ENCODE data around the gene TSTD2.
"Not testable (repeated sequence)": the region's sequence is repeated elsewhere in the genome, so short reads cannot be mapped to it uniquely, and the experiment has no call there.

TSTD2 gene

DNA sequence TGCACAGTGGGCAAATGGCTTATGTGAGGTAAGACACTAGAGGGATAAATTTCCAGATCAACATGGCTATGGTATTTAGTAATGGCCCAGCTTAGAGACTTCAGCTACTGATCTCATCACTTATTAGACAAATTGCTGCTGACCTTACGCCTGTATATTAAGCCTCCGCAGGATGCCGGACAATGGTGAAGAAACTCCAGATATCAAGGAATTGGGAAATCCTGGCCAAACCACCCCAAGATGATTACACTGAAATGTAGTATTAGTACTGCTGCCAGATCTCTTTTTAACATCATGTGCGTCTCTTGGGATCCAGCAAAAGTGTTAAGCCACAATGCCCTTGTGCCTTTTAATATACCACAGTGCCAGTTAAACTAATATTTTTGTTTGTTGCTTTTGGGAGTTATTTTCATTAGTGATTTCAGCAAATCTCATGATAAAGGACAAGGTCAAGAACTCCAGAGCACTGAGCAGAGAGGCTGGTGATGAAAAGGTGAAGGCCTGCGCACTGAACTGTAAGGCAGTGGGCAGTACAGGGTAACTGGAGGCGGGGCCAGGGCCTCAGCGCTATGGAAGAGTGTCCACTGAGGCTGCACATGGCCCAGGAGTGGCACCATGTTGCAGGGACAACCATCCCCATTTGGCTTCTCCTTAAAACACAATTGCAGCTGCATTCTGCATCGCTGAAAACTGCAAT lies 32.5 kb downstream of the TSTD2 start:
- Histone ChIP-seq H3K4me1 (ENCODE audit: insufficient read depth, low read length) (no peaks in the 10 kb centered on the region), H3K9ac (ENCODE audit: low read depth, low read length) (no peak overlapping the region), H3K27ac (ENCODE audit: low read length) (no peak overlapping the region), H3K9me3 (ENCODE audit: insufficient read depth, low read depth, low read length) (no peaks in the 10 kb centered on the region), H3K36me3 (ENCODE audit: insufficient read depth, low read depth, low read length) (peaks cover 62% of the 10 kb centered on the region), H3K27me3 (ENCODE audit: insufficient read depth, low read length) (no peaks in the 10 kb centered on the region), H3K4me3 (ENCODE audit: low read length) (no peak overlapping the region)

DNA sequence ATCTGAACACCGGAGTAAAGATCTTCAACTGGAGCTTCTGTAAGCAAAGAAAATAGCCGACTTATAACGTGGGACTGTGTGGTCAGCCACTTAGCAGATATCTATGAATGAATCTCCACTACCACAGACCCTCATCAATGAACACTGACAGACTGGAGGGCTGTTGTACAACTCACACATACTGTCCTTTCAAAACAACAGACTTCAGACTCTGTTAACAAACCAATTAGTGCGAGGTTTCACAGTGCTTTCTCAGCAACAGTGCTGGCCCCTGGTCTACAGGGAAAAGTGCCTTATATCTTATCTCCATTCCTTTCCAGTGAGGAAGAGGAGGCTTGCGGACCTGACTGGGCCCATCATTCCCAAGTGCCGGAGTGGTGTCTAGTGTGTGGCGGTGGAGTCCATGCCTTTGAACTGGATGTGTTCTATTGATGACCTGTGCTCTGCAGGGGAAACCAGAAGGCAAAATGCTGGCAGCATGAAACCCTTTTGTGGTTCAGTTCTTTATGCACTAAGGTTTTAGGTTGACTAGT lies 33.8 kb downstream of the TSTD2 start:
- Histone ChIP-seq H3K9ac (ENCODE audit: low read depth, low read length) (no peak overlapping the region), H3K27ac (ENCODE audit: low read length) (no peak overlapping the region), H3K36me3 (ENCODE audit: insufficient read depth, low read depth, low read length) (peaks cover 49% of the 10 kb centered on the region), H3K4me1 (ENCODE audit: insufficient read depth, low read length) (no peaks in the 10 kb centered on the region), H3K4me3 (ENCODE audit: low read length) (no peak overlapping the region), H3K9me3 (ENCODE audit: insufficient read depth, low read depth, low read length) (no peaks in the 10 kb centered on the region), H3K27me3 (ENCODE audit: insufficient read depth, low read length) (no peaks in the 10 kb centered on the region)

DNA sequence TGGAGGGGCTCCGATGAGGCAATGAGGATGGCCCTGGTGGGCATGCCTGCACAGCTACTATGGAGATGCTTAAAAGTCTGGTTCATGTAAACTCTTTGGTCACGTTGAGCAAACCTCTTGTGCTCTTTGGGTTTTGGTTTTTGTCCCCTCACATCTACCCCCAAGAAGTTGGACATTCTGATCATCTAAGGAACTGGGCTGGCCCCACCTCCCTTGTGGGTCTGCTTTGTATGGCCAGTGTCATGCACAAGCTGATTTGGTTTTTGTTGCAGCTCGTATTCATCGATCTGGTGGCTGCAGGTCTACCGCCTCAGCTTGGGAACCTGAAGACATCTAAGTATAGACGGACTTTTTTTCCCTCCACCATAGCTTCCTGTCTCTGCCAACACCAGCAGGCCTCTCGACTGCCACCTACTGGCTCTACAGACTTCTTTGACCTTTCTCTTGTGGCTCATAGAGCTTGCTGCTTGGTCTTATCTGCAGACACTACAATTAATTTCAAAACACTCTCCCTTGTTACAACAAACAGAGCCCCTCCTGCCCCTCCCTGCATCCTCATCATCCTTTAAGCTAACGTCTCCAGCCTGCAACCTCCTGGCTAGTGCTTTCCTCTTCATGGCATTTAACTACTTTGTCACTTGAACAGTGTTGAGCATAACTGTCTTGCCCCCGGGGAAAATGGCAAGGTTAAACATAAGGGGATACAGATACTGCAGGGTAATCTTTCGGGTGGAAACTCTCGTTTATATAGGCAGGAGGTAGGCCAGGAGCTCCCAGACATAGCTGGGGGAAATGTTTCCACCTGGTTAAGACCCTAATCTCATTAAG lies 34.5 kb downstream of the TSTD2 start:
- Histone ChIP-seq H3K4me3 (ENCODE audit: low read length) (no peak overlapping the region), H3K27me3 (ENCODE audit: insufficient read depth, low read length) (no peaks in the 10 kb centered on the region), H3K4me1 (ENCODE audit: insufficient read depth, low read length) (no peaks in the 10 kb centered on the region), H3K9me3 (ENCODE audit: insufficient read depth, low read depth, low read length) (no peaks in the 10 kb centered on the region), H3K9ac (ENCODE audit: low read depth, low read length) (no peak overlapping the region), H3K36me3 (ENCODE audit: insufficient read depth, low read depth, low read length) (peaks cover 42% of the 10 kb centered on the region), H3K27ac (ENCODE audit: low read length) (no peak overlapping the region)

DNA sequence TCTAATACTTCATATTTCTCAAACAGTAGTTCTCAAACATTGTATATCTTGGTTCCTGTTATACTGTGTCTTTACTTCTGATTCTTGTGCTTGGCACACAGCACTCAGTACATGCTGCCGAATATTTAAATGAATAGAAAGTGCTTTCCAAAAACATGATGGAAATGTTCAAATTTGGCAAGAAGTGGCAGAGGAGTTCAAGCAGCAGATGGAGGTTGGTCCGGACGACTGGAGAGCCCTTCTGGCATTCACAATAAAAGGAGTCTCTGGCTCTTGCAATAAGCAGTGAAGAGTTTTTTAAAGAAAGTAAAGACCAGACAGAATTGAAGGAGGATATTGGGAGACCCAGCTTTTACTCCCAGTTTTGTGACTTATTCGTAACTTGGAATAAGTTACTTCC lies 36.3 kb downstream of the TSTD2 start:
- no peak overlapping the region for H3K9ac ChIP-seq (ENCODE audit: low read depth, low read length)
- peaks cover 25% of the 10 kb centered on the region for H3K36me3 ChIP-seq (ENCODE audit: insufficient read depth, low read depth, low read length)
- no peak overlapping the region for H3K4me3 ChIP-seq (ENCODE audit: low read length)
- H3K27ac ChIP-seq (ENCODE audit: low read length), result no peak overlapping the region
- H3K4me1 ChIP-seq (ENCODE audit: insufficient read depth, low read length), result no peaks in the 10 kb centered on the region
- H3K9me3 ChIP-seq (ENCODE audit: insufficient read depth, low read depth, low read length), result no peaks in the 10 kb centered on the region
- no peaks in the 10 kb centered on the region for H3K27me3 ChIP-seq (ENCODE audit: insufficient read depth, low read length)

DNA sequence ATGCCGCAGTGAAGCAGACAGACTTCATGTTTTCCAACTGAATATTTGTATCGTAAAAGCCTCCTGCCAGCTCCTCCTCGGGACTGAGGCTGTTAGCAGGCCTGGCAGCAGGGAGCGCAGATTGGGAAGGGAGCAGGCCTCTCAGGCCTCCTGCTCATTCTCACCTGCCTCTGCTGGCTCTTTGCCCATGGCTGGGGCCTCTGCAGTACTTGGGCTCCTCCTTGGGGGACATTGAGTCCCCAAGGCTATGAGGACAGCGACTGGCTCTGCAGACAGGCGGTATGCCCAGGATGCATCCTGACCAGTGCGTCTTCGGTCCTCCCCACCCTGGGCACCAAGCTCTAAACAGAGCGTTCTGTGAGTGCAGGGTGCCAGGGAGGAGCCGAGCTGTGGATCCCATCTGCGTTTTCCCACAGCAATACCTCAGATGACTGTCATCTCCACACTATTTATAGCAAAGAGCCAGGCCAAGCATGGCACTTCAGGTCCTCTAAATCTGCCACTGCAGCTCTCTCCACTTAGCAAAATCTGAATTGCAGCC lies 38.7 kb downstream of the TSTD2 start:
- peaks cover under 1% of the 10 kb centered on the region; the same call in 1 of the 2 replicates for H3K36me3 ChIP-seq (ENCODE audit: insufficient read depth, low read depth, low read length)
- no peak overlapping the region for H3K4me3 ChIP-seq (ENCODE audit: low read length)
- no peaks in the 10 kb centered on the region for H3K9me3 ChIP-seq (ENCODE audit: insufficient read depth, low read depth, low read length)
- no peak overlapping the region for H3K9ac ChIP-seq (ENCODE audit: low read depth, low read length)
- H3K27me3 ChIP-seq (ENCODE audit: insufficient read depth, low read length), result no peaks in the 10 kb centered on the region
- H3K27ac ChIP-seq (ENCODE audit: low read length), result no peak overlapping the region
- H3K4me1 ChIP-seq (ENCODE audit: insufficient read depth, low read length), result no peaks in the 10 kb centered on the region

DNA sequence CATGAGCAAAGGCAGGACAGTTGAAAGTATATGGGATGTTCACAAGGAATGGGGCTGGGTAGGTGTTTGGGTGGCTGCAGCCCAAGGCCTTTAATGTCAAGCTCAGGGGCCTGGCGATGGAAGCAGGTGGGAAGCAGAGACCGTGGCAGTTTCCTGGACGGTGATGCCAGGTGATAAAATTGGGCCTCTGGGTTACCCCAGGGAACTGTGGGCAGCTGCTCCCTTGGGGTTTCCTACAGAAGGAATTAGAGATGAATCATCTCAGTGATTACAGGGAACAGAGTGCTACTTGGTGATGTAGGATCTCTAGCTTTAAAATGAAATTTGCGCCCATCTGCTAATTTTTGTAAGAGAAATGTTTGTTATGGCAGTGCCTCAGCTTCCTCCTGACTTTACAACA lies 39.2 kb downstream of the TSTD2 start:
- Histone ChIP-seq H3K4me1 (ENCODE audit: insufficient read depth, low read length) (no peaks in the 10 kb centered on the region), H3K9me3 (ENCODE audit: insufficient read depth, low read depth, low read length) (no peaks in the 10 kb centered on the region), H3K36me3 (ENCODE audit: insufficient read depth, low read depth, low read length) (no peaks in the 10 kb centered on the region), H3K27ac (ENCODE audit: low read length) (no peak overlapping the region), H3K4me3 (ENCODE audit: low read length) (no peak overlapping the region), H3K27me3 (ENCODE audit: insufficient read depth, low read length) (no peaks in the 10 kb centered on the region), H3K9ac (ENCODE audit: low read depth, low read length) (no peak overlapping the region)

DNA sequence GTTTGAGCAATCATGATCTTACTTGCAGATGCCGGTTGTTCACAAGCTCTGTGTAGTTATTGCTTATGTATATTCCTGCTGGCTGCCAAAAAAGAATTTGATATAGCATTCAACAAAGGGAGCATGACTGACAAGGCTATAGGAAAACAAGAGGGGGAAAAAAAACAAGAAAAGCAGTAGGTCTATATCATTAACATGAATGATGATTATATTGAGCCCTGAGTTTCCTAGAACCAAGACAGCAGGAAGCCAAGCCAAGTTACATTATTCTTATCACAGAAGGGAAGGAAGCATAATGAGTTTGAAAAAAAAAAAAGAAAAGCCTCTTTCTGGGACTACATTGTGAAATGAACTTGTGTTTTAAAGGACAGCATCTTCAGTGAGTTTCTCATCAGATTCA lies 41.0 kb downstream of the TSTD2 start:
- Histone ChIP-seq H3K9me3 (ENCODE audit: insufficient read depth, low read depth, low read length) (no peaks in the 10 kb centered on the region), H3K36me3 (ENCODE audit: insufficient read depth, low read depth, low read length) (no peaks in the 10 kb centered on the region), H3K9ac (ENCODE audit: low read depth, low read length) (no peak overlapping the region), H3K4me1 (ENCODE audit: insufficient read depth, low read length) (no peaks in the 10 kb centered on the region), H3K4me3 (ENCODE audit: low read length) (no peak overlapping the region), H3K27ac (ENCODE audit: low read length) (no peak overlapping the region), H3K27me3 (ENCODE audit: insufficient read depth, low read length) (no peaks in the 10 kb centered on the region)

DNA sequence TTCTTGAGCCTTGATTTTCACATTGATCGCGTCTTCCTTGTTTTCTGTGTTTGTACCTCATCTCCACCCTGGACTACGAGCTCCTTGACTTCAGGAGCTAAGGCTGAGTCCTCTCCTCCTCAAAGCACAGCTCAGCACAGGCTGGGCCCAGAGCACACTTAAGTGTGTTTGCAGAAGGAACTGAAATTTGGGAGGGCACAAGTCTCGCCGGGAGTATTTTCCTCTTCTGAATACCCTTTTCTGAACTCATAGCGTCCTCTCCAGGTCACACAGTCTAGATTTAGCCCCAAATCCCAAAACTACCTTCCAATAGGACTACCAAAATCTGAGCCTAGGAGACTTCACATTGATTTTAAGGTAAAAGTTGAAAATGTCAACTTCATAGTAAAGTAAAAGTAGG lies 41.6 kb downstream of the TSTD2 start:
- H3K27me3 ChIP-seq (ENCODE audit: insufficient read depth, low read length), result no peaks in the 10 kb centered on the region
- no peaks in the 10 kb centered on the region for H3K36me3 ChIP-seq (ENCODE audit: insufficient read depth, low read depth, low read length)
- H3K27ac ChIP-seq (ENCODE audit: low read length), result no peak overlapping the region
- no peak overlapping the region for H3K9ac ChIP-seq (ENCODE audit: low read depth, low read length)
- H3K9me3 ChIP-seq (ENCODE audit: insufficient read depth, low read depth, low read length), result no peaks in the 10 kb centered on the region
- no peak overlapping the region for H3K4me3 ChIP-seq (ENCODE audit: low read length)
- no peaks in the 10 kb centered on the region for H3K4me1 ChIP-seq (ENCODE audit: insufficient read depth, low read length)

DNA sequence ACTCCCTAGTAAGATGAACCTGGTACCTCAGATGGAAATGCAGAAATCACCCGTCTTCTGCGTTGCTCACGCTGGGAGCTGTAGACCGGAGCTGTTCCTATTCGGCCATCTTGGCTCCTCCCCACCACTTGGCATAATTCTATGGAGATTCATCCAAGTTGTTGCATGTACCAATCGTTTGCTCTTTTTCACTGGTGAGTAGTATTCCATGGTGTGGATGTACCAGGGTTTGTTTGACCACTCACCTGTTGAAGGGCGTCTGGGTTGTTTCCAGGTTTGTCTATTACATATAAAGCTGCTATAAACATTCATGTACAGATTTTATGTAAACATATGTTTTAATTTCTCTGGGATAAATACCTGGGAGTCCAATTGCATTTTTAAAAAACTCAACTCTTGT lies 46.3 kb downstream of the TSTD2 start:
- H3K36me3 ChIP-seq (ENCODE audit: insufficient read depth, low read depth, low read length); H3K9me3 ChIP-seq (ENCODE audit: insufficient read depth, low read depth, low read length); H3K27ac ChIP-seq (ENCODE audit: low read length); H3K9ac ChIP-seq (ENCODE audit: low read depth, low read length); H3K4me3 ChIP-seq (ENCODE audit: low read length); H3K27me3 ChIP-seq (ENCODE audit: insufficient read depth, low read length); H3K4me1 ChIP-seq (ENCODE audit: insufficient read depth, low read length): not testable (repeated sequence)

DNA sequence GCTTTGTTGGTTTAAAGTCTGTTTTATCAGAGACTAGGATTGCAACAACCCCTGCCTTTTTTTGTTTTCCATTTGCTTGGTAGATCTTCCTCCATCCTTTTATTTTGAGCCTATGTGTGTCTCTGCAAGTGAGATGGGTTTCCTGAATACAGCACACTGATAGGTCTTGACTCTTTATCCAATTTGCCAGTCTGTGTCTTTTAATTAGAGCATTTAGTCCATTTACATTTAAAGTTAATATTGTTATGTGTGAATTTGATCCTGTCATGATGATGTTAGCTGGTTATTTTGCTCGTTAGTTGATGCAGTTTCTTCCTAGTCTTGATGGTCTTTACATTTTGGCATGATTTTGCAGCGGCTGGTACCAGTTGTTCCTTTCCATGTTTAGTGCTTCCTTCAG lies 48.4 kb downstream of the TSTD2 start:
- H3K9me3 ChIP-seq (ENCODE audit: insufficient read depth, low read depth, low read length); H3K36me3 ChIP-seq (ENCODE audit: insufficient read depth, low read depth, low read length); H3K27ac ChIP-seq (ENCODE audit: low read length); H3K27me3 ChIP-seq (ENCODE audit: insufficient read depth, low read length); H3K9ac ChIP-seq (ENCODE audit: low read depth, low read length); H3K4me1 ChIP-seq (ENCODE audit: insufficient read depth, low read length); H3K4me3 ChIP-seq (ENCODE audit: low read length): not testable (repeated sequence)

DNA sequence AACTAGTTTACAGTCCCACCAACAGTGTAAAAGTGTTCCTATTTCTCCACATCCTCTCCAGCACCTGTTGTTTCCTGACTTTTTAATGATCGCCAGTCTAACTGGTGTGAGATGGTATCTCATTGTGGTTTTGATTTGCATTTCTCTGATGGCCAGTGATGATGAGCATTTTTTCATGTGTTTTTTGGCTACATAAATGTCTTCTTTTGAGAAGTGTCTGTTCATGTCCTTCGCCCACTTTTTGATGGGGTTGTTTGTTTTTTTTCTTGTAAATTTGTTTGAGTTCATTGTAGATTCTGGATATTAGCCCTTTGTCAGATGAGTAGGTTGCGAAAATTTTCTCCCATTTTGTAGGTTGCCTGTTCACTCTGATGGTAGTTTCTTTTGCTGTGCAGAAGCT lies 51.6 kb downstream of the TSTD2 start:
- H3K27ac ChIP-seq (ENCODE audit: low read length); H3K4me1 ChIP-seq (ENCODE audit: insufficient read depth, low read length); H3K36me3 ChIP-seq (ENCODE audit: insufficient read depth, low read depth, low read length); H3K27me3 ChIP-seq (ENCODE audit: insufficient read depth, low read length); H3K9me3 ChIP-seq (ENCODE audit: insufficient read depth, low read depth, low read length); H3K9ac ChIP-seq (ENCODE audit: low read depth, low read length); H3K4me3 ChIP-seq (ENCODE audit: low read length): not testable (repeated sequence)

DNA sequence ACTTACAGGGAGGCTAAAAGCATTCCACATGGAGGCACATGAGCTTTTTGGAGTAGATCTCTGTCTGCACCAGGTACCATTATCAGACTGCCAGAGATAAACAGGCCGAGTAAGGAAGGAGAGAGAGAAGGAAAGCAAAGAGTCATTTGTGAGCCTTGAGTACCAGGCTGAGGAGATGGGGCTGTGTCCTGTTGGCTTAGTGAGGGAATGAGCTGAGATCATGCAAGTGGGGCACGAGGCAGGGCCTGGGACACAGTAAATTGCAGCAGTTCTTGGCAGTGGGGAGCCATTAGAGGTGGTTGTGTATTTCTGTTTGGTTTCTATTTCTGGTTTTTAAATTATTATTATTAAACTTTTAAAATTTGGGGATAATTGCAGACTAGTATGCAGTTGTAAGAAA lies 53.3 kb downstream of the TSTD2 start:
- no peaks in the 10 kb centered on the region for H3K27me3 ChIP-seq (ENCODE audit: insufficient read depth, low read length)
- no peak overlapping the region for H3K9ac ChIP-seq (ENCODE audit: low read depth, low read length)
- no peak overlapping the region for H3K4me3 ChIP-seq (ENCODE audit: low read length)
- H3K9me3 ChIP-seq (ENCODE audit: insufficient read depth, low read depth, low read length), result no peaks in the 10 kb centered on the region
- no peaks in the 10 kb centered on the region for H3K4me1 ChIP-seq (ENCODE audit: insufficient read depth, low read length)
- H3K36me3 ChIP-seq (ENCODE audit: insufficient read depth, low read depth, low read length), result no peaks in the 10 kb centered on the region
- H3K27ac ChIP-seq (ENCODE audit: low read length), result no peak overlapping the region
